Measurements from ENCODE around the gene TLL2.

DNA sequence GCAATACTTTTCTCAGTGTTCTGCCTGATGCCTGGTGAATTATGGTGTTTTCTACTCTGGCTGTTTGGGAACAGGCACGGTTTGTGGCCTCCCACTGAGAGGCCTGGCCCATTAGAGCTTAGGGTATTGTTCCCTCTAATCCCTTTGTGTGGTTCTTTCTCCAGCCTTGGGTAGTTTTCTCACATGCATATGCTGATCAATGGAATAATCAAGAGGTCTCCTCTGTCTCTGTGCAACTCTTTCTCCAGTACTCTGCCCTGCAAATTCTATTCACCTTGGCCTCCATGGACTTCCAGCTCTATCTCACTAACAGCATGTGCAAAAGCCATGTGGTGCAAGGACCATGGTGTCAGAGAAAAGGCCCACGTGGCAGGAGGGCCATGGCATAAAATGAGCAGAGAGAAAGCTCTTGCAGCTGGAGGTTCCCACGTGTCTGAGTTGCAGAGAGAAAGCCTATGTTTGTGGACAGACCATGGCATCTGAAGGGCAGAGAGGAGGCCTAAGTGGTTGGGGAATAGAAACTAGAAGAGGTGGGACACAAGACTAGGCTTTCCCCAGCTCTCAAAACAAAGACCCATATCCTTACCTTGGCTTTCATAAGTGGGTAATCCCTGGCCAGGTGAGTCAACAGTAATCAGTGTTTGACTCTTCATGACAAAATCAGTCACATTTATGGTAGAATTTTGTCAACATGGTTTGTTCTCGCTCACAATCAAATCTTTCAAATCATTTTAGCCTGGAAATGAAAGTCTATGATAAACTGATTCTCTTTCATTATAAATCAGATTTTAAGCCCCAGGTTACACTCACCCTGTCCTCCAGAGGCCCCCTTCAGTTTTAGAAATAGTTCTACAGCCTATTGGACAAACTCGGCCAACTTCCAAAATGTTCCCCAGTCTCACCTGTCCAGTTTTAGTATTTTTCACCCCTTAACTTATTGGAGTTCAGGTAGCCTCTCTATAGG lies 172.2 kb downstream of the TLL2 start:
- TF ChIP-seq POLR2AphosphoS5 (IDR thresholded peaks at IDR 0.05; ENCODE audit: borderline replicate concordance, low read depth, low read length) (no peak), EZH2 (IDR thresholded peaks at IDR 0.05) (no peak)
